ENCODE results near the gene ZMYND12.

Gene ZMYND12

DNA sequence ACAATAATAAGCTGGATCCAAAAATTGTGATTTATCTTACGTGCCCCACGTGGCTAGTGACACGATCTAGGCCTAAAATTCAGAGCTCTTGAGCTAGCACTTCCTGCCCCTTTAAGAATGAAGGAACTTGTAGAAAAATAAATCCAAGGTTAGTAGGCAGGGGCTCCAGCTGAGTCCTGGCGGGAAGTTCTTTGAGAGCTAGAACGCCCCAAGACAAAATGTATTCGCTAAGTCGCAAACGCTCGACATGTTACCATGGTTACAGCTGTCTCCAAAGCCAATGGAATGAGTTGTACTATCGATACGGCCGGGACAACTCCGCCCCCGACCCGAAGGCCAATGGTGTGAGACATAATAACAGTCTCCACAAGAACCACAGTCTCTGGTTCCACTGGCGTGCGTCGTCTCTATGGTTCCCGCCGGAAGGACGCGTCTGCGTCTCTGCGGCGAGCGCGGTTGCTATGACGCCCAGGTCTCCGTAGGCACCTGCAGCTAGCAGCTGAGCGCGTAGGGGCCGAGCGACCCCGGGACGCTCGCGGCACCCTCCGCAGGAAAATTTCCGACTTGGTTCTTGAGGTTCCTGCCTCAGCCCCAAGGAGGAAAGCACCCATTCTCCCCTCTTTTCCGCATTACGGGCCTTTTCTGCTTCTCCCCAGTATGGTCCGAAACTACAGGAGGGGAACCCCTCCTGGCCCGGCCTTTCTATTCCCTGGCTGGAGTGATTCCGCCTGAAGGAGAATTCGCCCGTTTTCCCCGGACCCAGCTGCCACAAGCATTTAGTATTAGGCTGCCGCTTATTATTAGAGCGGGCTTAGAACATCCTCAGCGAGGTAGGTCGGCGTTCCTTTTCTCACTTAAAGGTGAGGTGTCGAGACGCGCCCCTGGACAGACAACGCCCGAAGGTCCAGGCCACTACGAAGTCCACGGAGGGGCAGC lies 7.3 kb upstream of the ZMYND12 start, which contains the start of gene CCDC30:
CCDC30 (plus strand) TSS at position 459 of the 936 bp plus-strand sequence. CDS start 17,266 bp downstream, outside the sequence.
- TF ChIP-seq, protein P1, sequence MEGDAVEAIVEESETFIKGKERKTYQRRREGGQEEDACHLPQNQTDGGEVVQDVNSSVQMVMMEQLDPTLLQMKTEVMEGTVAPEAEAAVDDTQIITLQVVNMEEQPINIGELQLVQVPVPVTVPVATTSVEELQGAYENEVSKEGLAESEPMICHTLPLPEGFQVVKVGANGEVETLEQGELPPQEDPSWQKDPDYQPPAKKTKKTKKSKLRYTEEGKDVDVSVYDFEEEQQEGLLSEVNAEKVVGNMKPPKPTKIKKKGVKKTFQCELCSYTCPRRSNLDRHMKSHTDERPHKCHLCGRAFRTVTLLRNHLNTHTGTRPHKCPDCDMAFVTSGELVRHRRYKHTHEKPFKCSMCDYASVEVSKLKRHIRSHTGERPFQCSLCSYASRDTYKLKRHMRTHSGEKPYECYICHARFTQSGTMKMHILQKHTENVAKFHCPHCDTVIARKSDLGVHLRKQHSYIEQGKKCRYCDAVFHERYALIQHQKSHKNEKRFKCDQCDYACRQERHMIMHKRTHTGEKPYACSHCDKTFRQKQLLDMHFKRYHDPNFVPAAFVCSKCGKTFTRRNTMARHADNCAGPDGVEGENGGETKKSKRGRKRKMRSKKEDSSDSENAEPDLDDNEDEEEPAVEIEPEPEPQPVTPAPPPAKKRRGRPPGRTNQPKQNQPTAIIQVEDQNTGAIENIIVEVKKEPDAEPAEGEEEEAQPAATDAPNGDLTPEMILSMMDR (conservative IDR thresholded peaks at IDR 0.05; ENCODE audit: low read depth, low read length): no peak
- peak; percentile 99 for DNase-seq (ENCODE audit: low read depth)
- peak within 1 kb of the TSS; percentile 70 for H3K4me3 ChIP-seq (ENCODE audit: low read depth, low read length)

DNA sequence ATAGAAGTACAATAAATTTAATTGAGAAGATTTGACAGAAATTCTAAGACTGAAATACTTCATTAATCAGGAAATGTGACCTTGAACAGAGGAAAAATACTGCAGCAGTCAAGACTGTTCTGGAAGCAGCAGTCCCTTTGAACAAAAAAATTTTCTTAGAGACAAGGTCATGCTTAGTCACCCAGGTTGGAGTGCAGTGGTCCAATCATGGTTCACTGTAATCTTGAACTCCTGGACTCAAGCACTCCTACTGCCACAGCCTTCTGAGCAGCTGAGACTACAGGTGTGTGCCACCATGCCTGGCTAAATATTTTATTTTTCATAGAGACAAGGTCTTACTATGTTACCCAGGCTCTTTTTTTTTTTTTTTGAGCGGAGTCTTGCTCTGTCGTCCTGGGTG lies 5.4 kb upstream of the ZMYND12 start:
- TF ChIP-seq, protein P1 (conservative IDR thresholded peaks at IDR 0.05; ENCODE audit: low read depth, low read length): no peak
- DNase-seq (ENCODE audit: low read depth): no peak
- H3K4me3 ChIP-seq (ENCODE audit: low read depth, low read length): no peak overlapping the region

DNA sequence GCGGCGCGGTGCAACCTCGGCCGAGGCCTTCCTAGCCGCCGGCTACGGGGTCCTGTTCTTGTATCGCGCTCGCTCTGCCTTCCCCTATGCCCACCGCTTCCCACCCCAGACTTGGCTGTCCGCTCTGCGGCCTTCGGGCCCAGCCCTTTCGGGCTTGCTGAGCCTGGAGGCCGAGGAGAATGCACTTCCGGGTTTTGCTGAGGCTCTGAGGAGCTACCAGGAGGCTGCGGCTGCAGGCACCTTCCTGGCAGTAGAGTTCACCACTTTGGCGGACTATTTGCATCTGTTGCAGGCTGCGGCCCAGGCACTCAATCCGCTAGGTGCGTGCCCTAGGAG lies 900 bp upstream of the ZMYND12 start:
- TF ChIP-seq, protein P1 (conservative IDR thresholded peaks at IDR 0.05; ENCODE audit: low read depth, low read length): no peak
- H3K4me3 ChIP-seq (ENCODE audit: low read depth, low read length): peak overlapping the region; percentile 90
- peak; percentile 68 for DNase-seq (ENCODE audit: low read depth)

DNA sequence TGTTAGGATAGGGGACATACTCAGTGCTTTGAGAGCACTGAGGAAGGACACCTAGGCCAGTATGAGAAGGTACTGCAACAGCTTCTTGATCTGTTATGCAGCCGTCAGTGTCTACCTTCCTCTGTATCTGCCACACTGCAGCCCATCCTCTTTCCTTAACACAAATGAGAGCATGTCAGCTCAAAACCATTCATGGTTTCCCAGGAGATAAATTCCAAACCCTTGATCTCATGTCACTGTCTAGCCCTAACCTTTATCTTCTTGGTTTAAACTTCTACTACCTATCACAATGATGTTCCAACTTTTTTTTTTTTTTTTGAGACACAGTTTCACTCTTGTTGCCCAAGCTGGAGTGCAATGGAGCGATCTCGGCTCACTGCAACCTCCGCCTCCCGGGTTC lies 1.4 kb downstream of the ZMYND12 start:
- TF ChIP-seq, protein P1 (conservative IDR thresholded peaks at IDR 0.05; ENCODE audit: low read depth, low read length): no peak
- no peak overlapping the region for H3K4me3 ChIP-seq (ENCODE audit: low read depth, low read length)

DNA sequence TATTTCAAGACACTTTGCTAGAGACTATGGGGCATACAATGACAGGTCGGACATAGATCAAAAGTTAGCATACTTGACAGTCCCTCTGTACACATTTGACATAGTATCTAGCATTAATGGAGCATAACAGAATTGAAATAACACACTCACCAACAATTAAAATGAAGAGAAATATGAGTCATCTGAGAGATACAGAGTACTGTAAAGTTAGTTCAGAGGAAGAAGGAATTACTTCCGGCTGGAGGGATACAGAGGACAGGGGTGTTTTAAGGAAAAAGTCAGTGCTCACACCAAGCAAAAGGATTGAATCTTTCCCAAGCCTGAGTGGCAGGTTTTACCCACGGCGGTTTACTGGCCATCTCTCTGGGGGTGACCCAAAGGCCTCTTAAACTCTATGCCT lies 2.4 kb downstream of the ZMYND12 start:
- DNase-seq (ENCODE audit: low read depth): no peak

More for the DNA sequence above, 1.4 kb downstream of the ZMYND12 start:
- no peak for DNase-seq (ENCODE audit: low read depth)

DNA sequence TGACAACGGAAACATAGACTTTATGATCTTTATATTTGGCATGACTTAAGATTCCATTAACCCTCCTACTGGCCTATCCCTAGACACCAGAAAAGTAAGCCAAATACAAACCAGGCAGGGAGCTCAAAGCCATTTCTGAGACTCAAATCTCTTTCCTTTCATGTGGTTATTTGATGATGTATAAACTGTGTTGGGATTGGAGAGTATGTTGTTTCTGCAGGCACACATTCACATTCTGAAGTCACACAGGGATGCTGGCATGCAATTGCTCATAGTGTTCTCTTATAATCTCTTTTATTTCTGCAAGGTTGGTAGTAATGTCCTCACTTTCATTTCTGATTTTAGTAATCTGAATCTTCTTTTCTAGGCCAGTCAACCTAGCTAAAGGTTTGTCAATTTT lies 5.8 kb downstream of the ZMYND12 start:
- DNase-seq (ENCODE audit: low read depth): no peak
- no peak overlapping the region for H3K4me3 ChIP-seq (ENCODE audit: low read depth, low read length)
- TF ChIP-seq, protein P1 (conservative IDR thresholded peaks at IDR 0.05; ENCODE audit: low read depth, low read length): no peak

More for the DNA sequence above, 2.4 kb downstream of the ZMYND12 start:
- TF ChIP-seq, protein P1 (conservative IDR thresholded peaks at IDR 0.05; ENCODE audit: low read depth, low read length): no peak
- H3K4me3 ChIP-seq (ENCODE audit: low read depth, low read length): no peak overlapping the region

Measured in choroid plexus epithelial cell (primary cell).